ENCODE results near the gene LDLRAP1.

GRCh38 chr1:25501235-25502058 is 42.0 kb upstream of the LDLRAP1 start:
- TF ChIP-seq, protein P1, sequence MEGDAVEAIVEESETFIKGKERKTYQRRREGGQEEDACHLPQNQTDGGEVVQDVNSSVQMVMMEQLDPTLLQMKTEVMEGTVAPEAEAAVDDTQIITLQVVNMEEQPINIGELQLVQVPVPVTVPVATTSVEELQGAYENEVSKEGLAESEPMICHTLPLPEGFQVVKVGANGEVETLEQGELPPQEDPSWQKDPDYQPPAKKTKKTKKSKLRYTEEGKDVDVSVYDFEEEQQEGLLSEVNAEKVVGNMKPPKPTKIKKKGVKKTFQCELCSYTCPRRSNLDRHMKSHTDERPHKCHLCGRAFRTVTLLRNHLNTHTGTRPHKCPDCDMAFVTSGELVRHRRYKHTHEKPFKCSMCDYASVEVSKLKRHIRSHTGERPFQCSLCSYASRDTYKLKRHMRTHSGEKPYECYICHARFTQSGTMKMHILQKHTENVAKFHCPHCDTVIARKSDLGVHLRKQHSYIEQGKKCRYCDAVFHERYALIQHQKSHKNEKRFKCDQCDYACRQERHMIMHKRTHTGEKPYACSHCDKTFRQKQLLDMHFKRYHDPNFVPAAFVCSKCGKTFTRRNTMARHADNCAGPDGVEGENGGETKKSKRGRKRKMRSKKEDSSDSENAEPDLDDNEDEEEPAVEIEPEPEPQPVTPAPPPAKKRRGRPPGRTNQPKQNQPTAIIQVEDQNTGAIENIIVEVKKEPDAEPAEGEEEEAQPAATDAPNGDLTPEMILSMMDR (IDR thresholded peaks at IDR 0.05; ENCODE audit: low read length): peak; percentile 49
- no peak for TF ChIP-seq EZH2 (IDR thresholded peaks at IDR 0.05; ENCODE audit: borderline replicate concordance, low read length)
